ENCODE measurements around the gene TCF12.

Gene TCF12

DNA sequence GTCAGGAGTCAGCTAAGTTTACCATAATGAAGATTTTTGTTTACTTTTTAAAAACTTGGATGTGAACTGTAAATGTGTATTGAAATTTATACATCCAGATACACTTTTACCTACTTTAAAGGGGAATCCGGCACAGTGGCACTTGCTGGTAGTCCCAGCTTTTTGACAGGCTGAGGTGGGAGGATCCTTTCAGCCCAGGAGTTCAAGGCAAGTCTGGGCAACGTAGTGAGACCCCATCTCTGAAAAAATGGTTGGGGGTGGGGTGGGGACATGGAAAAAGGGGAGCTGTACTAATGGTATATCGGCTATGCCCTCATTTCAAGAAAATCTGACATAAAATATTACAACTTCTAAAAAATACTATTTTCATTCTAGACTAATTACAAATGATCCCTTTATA lies 362.0 kb downstream of the TCF12 start:
- no peak for DNase-seq

DNA sequence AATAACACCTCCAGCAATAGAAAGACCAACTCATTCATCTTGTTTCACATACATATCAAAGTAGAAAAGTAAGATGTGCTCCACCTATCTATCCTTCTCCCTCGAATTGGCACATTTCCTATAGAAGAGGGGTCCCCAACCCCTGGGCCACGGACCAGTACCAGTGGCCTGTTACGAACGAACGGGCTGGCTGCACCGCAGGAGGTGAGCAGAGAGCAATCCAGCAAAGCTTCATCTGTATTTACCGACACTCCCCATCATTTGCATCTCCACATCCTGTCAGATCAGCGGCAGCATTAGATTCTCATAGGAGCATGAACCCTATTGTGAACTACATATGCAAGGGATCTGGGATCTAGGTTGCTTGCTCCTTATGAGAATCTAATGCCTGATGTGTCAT lies 362.9 kb downstream of the TCF12 start:
- DNase-seq, result no peak

DNA sequence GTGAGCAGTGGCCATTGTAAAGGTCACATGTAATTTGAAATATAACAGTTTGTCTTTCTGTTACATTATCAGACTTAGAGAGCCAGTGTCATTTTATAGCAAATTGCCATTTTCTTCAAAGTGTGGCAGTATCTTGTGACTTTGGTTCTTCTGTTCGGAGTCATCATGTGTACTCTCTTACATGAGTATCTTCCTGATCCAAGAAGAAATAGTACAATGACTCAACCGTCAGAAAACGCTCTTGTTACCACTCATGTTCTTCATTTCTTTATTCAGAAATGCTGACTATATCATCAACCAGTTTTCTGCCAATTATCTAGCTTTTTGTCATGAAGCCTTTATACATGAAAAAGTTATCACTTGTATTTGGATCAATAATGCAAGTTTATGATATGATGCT lies 364.2 kb downstream of the TCF12 start:
- no peak for DNase-seq

DNA sequence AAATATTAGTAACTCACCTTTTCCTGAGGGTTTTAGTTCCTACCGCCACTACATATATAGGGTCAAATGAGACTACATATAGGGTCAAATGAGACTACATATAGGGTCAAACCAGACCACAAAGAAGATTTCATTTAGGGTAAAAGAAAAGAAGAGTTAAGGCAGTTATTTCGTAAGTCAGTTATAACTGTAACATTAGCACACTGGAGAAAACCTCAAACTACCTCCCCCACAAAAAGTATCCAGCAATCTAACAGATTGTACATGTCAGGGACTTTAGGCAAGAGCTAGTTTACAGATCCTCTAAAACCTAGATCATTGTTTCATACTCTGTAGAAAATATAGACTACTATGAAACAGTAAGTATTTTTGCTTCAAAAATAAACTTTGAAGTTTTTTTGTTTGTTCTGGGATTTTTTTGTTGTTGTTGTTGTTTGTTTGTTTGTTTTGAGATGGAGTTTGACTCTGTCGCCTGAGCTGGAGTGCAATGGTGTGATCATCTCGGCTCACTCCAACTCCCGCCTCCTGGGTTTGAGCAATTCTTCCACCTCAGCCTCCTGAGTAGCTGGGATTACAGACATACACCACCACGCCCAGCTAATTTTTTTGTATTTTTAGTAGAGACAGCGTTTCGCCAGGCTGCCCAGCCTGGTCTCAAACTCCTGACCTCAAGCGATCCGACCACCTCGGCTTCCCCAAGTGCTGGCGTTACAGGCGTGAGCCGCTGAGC lies 365.5 kb downstream of the TCF12 start:
- no peak for DNase-seq

DNA sequence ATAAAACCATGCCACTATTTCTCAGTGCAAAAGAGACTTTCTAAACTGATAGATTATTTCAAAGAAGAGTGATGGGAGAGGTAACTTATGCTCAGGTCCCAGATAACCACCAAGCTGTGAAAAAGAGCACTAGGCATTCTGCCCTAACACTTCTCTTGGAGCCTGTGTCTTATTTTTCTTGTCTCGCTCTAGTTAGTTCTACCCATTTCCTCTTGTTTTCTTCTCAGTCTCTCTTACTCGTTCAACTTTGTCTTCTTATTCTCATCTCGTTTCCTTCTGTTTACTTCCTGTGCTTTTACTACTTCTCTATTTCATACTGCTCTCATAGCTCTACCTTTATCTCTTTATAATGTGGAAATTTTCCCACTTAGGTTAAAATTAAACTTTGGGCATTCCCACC lies 366.1 kb downstream of the TCF12 start:
- DNase-seq, result no peak

DNA sequence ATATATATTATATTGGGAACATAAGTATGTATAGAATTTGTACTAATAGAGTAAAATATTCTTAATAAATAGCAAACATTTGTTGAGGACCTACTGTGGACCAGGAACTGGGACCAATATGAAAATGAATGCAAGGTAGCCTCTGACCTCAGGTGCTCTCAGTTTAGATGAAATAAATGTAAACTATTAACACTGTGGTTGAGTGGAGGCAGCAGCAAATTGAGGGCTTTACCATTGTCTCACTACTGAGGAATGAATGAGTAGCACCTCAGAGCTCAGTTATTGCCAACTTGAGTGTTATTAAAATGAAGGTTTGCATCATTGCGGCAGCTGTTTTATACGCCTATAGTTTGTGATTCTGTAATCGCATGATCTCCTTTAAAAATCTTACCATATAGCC lies 366.9 kb downstream of the TCF12 start:
- DNase-seq, result no peak

DNA sequence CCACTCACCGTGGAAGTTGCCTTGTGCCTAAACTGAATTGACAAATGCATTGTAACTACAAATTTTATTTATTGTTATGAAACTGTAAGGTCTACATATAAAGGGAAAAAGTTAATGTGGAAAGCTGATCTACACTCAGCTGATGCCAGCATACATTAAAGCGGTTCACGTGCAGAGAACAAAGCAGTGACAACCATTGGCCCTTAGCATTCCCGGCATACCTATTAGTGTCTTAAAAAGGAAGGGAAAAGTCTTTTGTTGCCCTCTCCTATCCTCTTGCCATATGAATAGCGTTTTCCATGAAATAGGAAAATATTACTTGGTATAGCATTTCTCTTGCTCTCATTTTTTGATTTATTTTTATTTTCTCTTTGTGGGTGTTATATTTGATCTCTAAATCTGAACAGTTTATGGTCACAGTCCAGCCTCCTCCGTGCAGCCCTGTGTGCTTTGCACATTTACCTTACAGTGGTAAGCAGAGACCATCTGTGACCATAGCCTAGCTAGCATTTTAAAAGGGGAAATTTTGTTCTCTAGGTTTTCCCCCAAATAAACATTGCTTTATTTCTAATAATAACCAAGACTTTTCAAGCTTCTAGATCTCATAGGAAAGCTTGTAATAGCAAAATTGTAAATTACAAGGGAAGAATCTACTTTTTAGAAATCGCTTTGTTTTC lies 368.1 kb downstream of the TCF12 start:
- DNase-seq, result no peak

DNA sequence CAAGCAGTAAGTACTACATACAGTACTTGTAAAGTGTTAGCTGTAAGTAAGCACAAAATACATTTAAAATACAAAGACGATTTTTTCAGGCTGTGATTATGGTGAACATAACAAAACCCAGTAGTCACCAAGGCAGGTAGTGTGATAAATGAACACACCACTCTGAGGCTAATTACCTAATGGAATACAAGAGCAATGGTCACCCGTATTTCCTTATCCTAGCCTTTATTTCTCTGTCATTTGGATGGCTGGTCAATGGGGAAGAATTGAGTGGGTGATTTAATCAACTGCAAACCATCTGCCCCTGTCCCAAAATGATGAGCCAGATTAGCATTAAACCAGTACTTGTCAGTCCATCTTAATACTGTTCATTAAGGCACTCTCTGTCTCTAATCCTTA lies 368.7 kb downstream of the TCF12 start:
- DNase-seq, result no peak

DNA sequence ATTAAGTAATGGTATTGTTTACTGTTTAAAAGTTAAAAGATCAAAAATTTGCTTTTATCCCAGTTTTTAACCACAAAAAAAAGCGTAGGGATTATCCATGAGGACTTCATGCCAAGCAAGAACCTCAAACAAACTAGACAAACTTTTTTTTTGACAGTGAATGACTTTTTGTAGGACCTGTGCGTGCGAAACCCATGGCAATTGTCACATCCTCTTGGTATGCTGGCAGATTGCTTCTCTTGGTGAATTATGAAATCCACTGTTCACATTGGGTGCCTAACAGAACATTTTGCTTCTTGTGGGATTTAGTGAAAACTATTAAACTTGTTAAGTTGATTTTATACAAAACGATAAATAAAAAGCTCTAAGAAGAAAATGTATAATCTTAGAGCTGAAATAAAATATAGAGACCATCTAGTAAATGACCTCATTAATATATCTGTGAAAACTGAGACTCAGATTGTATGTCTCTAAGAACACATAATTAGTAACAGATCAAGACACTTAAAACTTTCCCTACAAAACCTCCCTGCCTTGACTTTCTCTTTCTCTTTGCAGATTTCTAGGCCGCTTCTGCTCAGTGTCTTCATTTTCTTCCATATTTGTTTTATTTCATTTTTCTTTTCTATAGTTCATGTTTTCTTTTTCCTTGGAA lies 370.6 kb downstream of the TCF12 start:
- no peak for DNase-seq

DNA sequence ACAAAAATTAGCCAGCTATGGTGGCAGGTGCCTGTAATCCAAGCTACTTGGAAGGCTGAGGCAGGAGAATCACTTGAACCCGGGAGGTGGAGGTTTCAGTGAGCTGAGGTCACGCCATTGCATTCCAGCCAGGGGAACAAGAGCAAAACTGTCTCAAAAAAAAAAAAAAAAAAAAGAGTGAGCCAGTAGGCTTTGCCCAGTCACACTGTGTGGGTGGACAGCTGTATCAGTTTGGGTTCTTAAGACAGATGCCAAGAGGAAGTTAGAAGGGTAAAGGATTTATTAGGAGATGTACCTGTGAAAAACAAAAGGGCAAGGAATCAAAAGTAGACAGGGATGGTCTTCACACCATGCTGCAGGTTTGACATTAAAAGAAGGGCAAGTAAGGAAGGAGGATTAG lies 371.7 kb downstream of the TCF12 start:
- no peak for DNase-seq

DNA sequence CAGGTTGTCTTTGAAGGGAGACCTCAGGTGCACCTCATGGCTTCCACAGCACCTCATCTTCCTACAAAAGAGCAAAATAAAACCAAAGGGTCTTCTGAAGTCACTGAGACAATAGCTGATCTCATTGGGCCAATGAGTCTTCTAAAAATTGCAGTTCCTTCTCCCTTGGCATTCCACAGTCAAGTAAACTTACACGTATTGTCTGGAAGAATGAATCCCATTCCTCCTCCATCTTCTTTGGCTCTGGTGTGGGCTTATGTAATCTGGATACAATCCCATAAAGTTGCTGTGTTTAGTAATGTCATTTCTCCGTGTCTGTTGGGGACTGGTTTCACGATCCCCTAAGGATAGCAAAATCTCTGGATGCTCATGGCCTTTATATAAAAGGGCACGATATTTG lies 372.4 kb downstream of the TCF12 start:
- DNase-seq, result no peak

DNA sequence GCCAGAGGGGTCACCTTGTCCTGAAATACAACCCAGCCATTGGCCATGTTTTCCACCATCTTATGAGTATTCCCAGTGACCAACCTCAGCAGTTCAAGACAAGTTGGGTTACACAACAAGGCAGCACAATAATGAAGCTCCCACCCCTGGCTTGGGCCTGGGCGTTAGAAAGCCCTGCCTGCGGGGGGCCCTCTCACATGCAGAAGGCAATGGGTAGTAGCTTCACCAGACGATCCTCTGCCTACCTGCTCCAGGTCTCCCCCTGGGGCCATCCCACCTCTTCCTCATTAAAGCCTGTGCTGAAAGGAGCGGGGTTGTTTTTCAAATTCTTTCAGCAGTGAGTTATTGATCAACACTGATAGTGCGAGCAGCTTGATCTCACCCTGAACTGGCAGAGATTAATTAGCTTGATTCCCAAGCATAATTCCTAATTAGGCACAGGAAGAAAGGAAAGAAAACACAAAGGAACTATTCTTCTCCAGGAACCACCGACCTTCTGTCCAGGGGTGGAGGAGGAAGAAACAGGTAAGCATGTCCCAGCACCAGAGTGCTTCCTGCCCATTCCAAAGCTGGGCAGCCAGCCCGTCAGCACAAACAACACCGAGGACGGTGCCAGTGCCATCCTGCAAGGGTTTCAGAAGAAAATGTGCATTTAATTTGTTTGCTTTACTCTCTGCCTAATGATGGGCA lies 378.2 kb downstream of the TCF12 start:
- DNase-seq, result no peak

DNA sequence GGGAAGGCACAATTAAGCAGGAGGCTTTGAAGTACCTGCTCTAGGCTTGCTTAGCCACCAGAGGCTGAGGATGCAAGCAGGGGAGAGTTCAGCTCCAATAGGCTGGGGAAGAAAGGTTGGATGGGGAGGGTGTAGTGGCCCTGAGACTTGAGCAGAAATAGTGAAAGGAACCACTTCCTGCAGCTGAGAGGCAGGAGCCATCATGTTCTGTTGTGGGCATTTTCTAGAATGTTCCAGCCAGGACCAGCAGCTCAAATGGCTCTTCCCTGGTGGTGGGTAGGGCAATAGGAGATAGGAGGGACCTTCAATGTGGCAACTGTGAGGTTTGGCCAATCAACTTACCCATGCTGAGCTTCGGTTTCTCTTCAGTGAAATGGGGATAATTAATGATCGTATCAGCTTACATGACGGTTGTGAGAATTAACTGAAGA lies 378.7 kb downstream of the TCF12 start:
- no peak for DNase-seq

DNA sequence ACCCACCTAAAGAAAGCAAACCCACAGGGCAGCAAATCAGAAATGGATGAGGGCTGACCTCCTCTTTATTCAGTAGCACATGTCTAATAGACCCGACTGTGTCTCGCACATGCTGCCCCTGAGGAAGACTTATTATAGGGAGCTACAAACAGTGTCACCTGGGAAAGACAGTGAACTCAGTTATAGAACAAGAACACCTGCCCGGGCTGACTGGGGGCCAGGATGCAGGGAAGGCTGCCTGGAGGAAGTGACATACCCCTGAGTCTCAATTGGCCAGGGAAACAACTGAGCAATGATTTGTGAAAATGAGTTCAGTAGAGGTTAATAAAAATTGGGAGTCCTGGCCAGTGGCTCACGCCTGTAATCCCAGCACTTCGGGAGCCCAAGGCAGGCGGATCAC lies 379.2 kb downstream of the TCF12 start:
- no peak for DNase-seq

DNA sequence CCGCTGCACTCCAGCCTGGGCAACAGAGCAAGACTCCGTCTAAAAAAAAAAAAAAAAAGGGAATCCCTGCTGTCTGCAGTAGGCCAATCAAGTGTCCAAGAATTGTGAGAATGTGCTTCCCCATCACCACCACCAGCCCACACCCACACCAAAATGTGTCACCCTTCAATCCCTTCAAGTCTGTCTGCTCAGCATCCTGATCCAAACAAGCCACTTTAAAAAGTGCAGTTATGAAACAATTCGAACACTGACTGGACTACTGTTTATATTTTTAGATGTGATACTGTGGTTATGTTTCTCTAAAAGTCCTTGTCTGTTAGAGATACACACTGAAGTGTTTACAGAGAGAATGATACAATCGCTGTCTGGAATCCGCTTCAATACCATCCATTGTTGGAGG lies 379.8 kb downstream of the TCF12 start:
- DNase-seq, result no peak

DNA sequence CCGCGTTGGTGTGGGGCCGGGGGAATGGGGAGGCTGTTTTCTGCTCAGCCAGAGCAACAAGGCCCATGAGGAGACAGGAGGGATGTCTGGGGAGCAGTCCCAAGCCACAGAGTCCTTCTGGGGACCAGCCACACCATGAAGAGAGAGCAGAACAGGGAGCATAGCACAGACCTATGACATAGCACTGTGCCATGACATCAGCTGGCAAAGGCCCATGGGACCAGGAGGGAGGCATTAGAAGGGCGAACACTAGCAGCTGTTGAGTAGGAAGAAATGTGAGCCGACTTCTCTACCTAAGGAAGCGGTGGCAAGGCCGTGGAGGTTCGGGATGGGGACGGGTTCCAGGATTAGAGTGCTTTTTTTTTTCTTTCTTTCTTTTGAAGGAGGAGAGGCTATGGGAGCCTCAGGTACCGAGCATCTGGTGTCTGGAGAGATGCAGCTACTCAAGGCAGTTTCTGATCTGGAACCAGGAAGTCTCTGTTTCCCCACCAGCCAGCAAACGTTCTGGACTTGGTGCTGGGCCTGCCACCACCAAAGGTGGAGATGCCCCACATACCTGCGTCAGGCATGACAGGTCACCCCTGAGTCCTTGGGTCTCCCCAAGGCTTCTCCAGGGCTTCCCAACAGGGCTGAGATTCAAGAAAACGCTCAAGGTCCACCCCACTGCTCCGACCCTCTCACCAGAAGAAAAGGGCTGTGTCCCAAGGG lies 380.6 kb downstream of the TCF12 start:
- DNase-seq, result no peak

DNA sequence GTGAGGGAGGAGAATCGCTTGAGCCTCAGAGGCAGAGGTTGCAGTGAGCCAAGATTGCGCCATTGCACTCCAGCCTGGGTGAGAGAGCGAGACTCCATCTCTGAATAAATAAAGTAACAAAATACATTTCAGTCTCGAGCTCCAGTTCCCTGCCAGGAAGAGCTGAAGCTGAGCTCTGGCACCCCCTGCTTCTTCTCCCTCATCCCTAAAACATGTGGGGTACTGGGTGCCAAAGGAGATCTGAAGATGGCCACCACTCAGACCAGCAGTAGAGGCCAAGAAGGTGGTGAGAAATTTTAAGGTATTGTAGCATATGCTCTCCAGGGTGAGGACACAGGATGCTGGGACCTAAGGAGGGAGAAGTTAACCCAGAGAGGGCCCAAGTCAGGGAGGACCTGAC lies 382.9 kb downstream of the TCF12 start:
- no peak for DNase-seq

DNA sequence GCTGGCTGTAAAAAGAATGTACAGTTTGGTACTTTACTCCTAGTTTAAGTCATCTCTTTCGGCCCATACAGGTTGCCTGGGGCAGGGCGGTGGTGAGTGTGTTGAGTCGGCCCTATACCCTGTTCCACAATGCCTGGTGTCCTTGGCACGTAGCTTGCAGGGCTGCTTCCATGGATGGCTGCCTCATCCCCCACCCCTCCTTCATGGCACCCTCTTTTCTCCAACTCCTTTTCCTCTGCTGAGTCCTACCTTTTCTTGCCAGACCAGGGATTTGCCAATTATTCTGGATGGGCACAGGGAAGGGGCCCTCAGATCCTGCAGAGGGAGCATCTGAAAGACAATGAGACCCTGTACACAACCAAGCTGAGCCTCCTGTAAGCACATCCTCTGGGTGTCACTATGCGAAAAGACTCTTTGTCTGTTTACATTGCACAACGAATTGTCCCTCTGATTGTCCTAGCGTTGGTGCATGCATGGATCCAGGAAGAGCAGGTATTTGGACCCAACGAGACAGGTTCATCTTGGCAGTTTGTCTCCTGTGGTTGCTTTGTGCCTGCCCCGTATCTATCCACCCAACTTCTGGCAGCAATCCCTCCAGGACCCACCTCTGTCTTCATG lies 384.3 kb downstream of the TCF12 start:
- no peak for DNase-seq

DNA sequence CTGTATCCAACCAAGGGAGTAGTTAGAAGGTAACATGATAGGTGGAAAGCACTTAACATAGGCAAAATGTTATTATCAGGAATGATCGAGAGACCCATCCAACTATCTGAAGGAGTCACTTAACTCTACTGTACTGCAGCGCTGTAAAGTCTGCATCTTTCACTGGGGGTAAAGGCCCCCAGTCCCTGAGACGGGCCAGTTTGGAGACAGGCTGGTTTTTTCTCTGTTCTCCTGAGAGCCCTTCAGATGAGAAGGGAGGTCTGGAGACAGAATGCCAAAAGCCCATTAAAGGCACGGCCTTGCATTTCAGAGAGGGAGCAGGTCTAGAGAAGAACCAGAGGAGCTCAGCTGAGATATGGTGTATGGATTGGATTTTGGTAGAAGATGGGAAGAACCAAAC lies 386.6 kb downstream of the TCF12 start:
- DNase-seq, result no peak

DNA sequence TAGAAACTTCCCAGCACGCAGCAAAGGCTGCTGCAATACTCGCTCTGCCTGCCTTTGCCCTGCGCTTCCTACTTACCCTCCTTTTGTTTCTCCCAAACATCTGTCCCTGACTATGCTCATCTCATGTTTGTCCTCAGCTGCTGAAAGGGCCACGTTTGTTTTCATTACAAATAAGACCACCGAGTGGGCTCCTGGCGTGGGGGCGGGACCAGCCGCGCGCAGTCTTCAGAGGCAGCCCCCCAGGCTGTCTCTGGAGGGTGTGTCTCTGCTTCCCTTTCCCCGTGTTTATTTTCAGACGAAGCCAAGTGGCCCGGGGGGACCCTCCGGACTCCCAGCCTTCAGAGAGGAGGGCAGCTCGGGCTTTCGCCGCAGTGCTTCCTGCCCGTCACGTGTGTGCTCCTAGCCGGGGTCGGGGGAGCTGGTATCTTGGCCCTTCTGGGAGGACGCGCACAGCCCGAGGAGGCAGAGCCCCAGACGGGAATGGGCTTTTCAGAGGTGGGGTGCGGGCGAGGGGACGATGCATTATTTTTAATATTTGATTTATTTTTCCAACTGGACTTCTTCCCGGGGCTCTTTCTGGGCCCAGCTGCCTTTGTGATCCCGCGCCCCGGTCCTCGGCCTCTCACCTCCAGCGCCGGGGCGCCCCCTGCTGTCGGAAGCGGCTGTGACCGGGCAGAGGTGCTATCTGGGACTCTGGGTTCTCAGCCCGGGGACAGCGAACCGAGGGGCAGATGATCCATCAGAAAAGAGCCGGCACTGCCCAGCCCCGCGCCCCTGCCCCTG lies 387.9 kb downstream of the TCF12 start:
- no peak for DNase-seq

DNA sequence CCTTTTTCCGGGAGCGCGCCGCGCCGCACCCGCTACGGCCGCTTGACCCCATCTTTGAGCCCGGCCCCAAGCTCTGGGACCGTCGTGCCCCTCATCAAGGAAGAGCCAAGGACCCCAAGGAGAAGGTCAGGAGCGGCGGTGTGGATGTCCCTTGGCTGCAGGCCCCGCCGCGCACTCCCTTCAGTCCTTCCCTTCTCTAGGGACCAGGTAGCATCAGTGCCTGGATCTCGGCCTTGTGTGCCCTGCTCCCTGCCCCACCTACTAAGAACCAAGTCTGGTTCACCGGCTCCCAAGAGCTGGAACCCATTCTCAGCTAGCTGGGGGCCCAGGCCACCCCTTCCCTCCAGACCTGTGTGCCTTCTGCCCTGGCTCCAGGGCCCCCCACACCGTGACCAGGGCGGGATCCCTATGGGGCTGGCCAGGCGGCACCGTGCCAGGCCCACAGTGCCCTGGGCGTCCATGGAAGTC lies 388.5 kb downstream of the TCF12 start:
- no peak for DNase-seq

Data from NCI-H187 treated with DMSO at 0.1 percent for 48 hours (cell line).